Midbrain (tissue), 1 donor: ENCODE measurements around the gene ARID3A.
"Not testable (repeated sequence)": the region's sequence is repeated elsewhere in the genome, so short reads cannot be mapped to it uniquely, and the experiment has no call there.

Source experiments
- DNase-seq: peaks from one replicate; lab custom pipeline; 2025; lab: John Stamatoyannopoulos, UW

The ARID3A gene

DNA sequence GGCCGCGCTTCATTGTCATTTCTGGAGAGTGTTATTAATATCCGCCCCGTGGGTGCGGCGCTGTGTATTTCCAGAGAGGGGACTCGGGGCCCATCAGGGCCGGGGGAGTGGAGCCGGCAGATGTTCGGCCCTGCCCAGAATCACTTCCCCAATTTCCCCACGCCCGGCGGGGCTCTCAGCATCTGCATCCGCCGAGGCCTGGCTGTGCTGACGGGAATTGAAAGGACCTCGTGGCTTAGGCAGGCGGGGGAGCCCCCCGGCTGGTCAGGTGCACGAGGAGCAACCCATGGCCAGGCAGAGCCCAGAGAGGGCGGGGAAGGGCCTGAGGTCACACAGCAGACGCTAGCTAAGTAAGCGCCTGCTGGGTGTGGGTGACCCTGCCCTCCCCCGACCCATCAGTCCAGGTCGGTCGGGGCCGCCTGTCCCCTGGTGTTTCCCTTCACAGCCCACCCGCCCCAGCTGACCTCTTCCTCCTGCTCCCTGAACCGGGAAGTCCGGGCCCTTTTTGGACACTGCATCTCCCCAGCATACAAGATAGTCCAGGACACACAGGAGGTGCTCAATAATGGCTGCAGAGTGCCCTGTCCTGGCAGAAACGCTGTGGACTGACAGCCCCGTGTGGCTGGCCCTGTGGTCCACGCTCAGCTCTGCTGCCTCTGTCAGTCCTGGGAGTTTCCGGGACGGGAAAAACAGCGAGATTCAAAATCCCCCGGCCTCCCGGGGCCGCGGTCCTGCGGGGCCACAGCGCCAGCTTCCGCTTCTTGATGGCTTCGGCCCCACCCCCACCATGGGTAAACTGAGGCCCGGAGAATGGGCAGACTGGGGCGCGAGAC is 22.1 kb downstream of the ARID3A start:
- DNase-seq, result peak; percentile 13

GRCh38 chr19:948842-949496 is 23.1 kb downstream of the ARID3A start:
- DNase-seq, result no peak

GRCh38 chr19:950352-951066 is 24.7 kb downstream of the ARID3A start:
- no peak for DNase-seq

- no peak for DNase-seq
Observed at GRCh38 chr19:952049-952679, 26.3 kb downstream of the ARID3A start.

- DNase-seq, result no peak
Observed at GRCh38 chr19:952680-953444, 27.0 kb downstream of the ARID3A start.

DNA sequence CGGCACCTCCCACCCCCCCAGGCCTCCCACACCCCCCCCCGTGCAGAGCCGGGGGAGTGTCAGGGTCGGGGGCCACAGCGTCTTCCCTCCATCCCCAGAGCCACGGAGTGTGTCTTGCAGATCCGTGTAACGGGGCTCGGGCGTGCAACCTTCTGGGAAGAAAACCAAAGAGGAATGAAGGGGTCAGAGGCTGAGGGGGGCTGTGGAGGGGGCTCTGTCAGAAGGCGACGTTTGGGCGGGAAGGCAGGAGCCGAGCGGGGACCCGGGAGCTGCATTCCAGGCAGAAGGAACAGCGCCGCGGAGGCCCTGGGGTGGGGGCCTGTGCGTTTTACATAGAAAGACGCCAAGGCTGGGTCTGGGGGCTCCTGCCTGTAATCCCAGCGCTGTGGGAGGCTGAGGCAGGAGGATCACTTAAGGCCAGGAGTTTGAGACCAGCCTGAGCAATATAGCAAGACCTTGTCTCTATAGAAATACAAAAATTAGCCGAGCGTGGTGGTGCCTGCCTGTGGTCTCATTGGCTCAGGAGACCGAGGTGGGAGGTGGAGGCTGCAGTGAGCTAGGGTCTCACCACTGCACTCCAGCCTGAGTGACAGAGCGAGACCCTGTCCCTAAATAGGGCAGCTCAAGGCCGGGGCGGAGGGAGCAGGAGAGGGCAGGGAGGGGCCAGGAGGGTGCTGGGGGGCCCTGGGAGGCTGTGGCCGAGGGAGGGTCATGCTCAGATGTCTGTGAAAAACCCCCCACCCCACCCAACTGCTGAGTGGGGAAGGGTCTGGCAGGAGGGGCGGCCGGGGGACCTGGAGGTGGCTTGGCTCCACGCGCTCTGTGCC is 27.8 kb downstream of the ARID3A start:
- DNase-seq, result no peak

- no peak for DNase-seq
Observed at GRCh38 chr19:954272-954671, 28.4 kb downstream of the ARID3A start.

- DNase-seq, result no peak
Observed at GRCh38 chr19:954672-955494, 29.0 kb downstream of the ARID3A start.

- DNase-seq, result no peak
Observed at GRCh38 chr19:955803-956765, 30.2 kb downstream of the ARID3A start.

DNA sequence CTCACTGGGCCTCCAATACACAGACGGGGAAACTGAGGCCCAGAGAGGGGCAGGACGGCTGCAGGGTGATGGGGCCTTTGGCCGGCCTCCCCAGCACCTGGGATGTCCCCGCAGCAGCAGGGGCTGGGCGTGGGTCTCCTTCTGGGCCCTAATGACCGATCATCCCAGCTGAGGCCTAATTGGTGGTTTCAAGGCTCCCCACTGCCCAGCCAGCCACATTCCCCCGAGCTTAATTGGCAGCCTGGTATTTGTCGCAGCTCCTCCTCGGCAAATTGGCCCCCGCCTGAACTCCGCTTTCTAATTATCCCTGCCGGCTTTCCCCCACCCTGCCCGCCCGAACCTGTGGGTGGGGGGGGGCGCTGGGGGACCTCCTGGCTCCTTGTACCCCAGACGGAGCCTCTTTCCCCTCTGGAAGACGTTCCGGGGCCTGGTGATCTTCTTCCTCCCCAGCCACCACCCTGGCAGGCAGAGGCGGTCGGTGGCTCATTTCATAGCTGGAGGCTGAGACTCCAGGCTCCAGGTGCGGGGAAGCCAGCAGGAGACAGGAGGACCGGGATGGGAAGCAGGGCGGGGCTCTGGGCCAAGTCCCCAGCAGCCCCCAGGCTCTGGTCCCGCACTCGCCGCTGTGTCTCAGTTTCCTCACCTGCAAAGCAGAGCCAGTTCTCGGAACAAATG is 31.1 kb downstream of the ARID3A start:
- DNase-seq, result no peak

- not testable (repeated sequence) for DNase-seq
Observed at GRCh38 chr19:957578-957977, 31.7 kb downstream of the ARID3A start.

- no peak for DNase-seq
Observed at GRCh38 chr19:958967-959855, 33.4 kb downstream of the ARID3A start.

DNA sequence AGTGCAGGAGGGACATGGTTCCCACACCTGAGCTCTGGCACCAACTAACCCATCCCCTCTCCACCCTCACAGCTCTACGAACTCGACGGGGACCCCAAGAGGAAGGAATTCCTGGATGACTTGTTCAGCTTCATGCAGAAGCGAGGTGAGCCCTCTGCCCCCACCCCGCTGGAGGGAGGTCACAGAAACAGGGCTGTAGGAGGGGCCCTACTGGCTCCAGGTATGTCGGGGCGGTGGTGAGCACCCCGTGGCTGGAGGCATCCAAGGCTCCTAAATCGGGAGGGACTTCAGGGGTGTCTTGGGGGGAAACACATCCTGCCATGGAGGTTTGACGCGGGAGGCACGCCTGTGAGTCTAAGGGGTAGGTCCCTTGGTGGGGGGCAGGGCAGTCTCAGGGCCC is 34.2 kb downstream of the ARID3A start:
- no peak for DNase-seq

DNA sequence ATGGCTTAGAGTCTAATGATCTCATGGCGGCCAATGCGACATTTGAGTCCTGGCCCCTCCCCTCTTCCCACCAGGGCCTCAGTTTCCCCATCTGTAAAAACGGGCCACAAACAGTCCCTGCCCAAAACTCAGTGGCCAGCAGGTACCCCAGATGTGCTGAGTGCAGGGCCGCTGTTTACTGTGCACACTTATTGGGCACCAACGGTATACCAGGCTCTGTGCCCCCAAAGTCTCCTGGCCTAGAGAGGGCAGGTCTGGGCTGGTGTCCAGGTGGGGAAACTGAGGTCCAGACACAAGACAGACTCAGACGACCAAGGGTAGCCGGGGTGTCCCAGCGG is 34.7 kb downstream of the ARID3A start:
- no peak for DNase-seq

GRCh38 chr19:961866-962620 is 36.2 kb downstream of the ARID3A start:
- no peak for DNase-seq

- no peak for DNase-seq
Observed at GRCh38 chr19:962683-963400, 37.0 kb downstream of the ARID3A start.
